NK-92 (cell line): ENCODE results near the gene MYH9.
A peak's percentile ranks its signal among the peaks of the same experiment; 100 is the strongest.
"Not testable (repeated sequence)": the region's sequence is repeated elsewhere in the genome, so short reads cannot be mapped to it uniquely, and the experiment has no call there.

Experiments
- DNase-seq: peaks from one replicate; lab custom pipeline; 2025; ENCODE audit not compliant: unreplicated experiment; lab: John Stamatoyannopoulos, UW

Gene MYH9

DNA sequence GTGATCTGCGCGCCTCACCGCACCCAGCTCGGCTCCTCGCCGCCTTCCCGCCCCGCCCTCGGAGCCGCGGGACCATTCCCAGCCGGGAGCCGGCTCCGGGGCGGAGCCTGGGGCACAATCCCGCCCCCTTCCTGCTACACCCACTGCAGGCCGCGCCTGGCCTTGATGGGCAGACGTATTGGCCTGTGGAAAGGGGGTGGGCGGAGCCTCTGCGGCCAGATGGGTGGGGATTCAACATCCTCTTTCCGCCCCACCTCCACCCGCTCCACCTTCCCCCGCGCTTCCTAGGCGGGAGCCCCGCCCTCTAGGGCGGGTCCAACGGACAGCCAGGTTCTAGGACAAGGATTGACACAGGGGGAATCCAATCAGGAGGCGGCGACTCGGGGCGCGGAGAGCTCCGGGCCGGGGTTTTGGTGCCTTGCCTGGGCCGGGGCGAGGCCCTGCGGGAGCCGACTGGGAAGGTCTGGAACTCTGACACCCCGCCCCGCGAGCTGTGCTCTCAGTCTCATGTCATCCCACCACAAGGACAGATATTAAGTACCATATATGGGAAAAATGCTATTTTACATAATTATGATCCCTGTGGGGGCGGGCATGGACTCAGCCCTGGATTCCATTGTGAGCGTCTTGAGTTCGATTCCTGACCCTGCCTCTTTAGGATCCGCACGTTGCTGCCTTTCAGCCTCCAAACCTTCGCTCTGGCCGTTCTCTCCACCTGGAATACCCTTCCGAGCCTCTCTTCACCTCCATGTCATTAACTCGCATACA, at the start of gene MYH9:
TSS of gene MYH9 (minus strand) at position 9 of the 768 bp plus-strand sequence. CDS start 38,731 bp downstream, outside the sequence.
- peak; percentile 92 for DNase-seq

DNA sequence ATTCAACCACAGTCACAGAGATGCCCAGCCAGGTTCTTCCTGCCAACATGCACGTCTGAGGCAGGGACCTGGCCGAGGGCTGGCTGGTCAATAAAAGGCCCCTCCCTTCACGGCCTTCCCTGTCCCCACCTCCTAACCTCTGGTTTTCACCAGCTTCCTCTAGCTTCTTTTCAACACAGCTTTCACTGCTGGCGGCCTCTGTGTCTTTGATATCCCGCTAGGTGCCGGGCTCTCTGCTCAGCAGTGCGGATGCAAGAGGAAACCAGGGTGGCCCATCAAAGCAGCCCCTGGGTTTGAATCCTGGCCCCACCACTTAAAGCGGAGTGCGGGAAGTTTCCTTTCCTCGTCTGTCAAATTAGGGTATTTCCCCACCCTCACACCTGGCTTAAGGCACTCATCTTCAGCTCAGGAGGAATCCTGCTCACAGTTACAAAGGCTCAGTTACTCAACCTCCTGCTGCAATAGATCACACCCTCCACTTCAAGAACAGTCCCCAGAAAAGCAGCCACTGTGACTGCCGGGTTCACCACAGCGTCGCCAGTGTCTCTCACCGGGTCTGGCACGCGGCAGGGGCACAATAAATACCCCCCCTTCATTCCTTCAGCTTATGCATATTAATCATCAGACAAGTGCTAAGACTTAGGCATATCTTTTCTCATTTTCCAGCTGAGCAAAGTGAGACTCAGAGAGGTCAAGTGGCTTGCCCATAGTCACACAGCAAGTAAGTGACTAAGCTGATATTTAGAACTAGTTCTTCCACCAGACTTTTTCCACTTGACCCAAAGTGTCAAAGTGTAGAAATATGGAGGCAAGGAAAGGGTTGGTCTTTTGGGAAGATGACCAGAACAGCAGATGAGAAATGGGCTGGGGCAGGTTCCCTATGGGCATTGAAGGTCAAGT, 48.0 kb upstream of the MYH9 start:
- no peak for DNase-seq

DNA sequence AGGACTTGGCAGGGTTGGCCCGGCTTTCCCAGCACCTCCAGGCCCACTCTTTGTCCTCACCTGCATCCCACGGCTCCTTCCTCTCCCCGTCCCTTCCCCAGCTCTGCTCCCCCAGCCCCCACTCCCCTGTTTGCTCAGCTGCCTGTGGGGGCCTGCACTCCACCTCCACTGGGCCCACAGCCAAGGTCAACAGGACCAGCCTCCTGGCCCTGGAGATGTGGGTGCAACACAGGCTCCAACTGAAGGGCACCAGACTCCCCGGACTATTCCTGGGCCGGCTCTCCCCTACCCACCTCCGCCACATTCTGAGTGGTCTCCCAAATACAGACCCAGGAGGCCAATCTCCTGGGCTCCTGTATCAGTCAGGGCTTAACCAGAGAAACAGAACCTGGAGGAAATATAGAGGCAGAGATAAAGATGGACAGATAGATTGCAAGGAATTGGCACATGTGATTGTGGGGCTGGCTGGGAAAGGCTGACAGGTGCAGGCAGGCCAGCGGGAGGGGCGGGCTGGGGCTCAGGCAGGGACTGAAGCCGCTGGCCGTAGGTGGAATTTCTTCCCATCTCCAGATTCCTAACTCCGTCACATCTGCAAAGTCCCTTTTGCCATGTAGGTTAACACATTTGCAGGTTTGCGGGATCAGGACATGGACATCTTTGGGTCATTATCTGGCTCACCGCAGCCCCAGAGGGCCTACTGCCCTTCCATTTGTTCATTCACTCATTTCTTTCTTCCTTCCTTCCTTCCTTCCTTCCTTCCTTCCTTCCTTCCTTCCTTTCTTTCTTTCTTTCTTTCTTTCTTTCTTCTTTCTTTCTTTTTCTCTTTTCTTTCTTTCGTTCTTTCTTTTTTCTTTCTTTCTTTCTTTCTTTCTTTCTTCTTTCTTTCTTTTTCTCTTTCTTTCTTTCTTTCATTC, 45.8 kb upstream of the MYH9 start:
- no peak for DNase-seq

DNA sequence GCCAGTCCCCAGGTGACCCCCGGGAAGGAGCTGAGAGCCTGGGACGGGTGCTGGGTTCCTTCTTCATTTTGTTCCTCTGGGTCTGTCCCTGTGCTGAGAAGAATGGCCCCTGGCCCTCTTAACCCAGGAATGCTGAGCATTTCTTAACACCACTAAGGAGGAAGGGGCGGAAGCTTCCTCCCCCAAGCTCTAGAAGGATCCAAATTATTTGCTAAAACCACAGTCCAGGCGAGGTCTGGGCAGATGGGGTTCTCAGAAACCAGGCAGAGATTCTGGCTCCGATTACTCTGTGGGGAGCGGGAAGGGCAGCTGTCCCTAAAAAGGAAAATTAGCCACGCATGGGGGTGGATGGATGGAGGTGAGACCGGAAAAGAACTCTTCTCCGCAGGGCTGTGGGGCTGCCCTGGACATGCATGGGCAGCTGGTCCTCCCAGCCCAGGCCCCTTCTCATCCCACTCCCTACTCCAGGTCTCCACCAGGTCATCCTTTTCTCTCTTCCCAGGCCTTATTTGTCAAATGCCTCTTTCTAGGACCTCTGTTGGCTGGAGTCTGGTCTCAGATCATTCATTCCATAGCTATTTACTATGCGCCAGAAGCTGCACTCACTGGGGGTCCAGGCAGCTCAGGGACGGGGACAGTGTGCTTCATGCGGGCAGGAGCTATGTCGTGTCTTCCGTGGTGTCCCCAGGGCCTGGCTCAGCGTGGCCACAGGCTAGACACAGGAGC, 45.0 kb upstream of the MYH9 start:
- DNase-seq = no peak

DNA sequence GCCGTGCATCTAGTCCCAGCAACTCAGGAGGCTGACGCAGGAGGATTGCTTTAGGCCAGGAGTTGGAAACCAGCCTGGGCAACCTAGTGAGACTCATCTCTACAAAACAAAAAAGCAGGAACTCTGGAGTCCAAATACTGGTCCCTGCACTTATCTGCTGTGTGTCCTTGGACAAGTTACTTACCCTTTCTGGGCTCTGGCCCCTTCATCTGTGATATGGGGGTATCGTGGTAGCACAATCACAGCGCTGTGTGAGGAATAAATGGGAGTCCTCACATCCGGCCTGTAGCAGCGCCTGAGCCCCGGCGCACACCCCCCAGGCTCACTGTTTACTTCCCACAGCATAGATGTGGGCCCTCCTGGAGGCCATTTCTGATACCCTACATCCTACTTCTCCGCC, 44.2 kb upstream of the MYH9 start:
- no peak for DNase-seq

DNA sequence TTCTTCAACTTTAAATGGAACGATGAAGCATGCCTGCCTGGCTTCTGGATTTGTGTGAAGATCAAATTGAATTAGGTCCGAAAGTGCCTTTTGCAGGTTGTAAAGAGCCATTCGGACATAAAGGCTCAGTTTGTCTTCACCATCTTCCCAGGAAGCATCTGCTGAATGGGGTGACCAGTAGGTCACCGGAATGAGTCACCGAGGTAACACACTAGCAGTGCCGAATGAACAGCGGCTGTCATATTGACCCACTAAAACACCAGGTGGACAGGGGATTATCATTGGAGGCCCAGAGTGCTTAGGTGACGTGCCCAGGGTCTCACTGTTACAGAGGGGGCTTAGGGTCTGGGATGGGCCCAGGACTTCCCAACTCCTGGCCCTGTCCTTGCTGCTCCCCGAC, 43.1 kb upstream of the MYH9 start:
- no peak for DNase-seq

DNA sequence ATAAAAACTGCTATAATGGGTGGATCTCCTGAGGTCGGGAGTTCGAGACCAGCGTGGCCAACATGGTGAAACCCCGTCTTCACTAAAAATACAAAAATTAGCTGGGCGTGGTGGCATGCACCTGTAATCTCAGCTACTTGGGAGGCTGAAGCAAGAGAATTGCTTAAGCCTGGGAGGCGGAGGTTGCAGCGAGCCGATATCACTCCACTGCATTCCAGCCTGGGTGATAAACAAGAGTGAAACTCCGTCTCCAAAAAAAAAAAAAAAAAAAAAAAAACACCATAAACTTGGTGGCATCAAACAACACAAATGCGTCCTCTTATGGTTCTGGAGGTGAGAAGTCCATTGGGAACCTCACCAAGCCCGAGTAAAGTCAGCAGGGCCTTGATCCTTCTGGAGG, 40.2 kb upstream of the MYH9 start:
- DNase-seq = not testable (repeated sequence)

DNA sequence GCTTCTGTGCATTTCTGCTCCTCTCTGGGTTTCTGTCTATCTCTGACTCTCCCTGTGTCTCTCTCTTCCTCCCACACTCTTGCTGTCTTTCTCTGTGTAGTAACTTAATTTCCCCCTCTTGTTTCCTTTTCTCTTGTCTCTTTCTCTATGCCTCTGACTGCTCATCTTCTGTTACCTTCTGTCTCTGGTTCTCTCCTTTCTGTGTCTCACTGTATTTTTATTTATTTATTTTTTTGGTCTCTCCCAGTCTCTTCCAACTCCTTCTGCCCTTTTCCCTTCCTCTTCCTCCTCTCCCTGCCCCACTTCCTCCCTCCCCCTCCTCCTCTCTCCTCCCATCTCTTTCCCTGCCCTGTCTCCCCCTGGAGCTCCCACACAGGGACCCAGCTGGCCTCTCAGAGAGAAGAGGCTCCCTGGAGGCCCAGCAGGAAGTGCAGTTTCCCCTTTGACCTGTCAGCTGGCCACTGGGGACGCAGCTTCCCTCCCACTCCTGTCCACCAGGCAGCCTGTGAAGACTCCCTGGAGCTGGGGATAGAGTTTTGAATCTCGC, 38.3 kb upstream of the MYH9 start:
- DNase-seq = no peak

DNA sequence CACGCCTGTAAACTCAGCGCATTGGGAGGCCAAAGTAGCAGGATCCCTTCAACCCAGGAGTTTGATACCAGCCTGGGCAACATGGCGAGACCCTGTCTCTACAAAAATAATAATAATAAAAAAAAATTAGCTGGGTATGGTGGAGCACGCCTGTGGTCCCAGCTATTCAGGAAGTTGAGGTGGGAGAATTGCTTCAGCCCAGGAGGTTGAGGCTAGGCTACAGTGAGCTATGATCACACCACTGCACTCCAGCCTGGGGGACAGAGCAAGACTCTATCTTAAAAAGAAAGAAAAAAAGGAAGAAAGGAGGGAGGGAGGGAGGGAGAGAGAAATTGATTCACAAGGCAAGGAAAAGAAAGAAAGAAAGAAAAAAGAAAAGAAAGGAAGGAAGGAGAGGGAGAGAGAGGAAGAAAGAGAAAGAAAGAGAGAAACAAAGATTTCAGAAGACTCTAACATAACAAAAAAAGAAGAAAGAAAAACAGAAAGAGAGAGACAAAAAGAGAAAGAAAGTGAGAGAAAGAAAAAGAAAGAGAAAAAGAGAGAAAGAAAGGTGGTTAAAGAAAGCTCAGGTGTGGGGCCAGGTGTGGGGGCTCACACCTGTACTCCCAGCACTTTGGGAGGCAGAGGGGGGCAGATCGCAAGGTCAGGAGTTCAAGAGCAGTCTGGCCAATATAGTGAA, 37.3 kb upstream of the MYH9 start:
- no peak for DNase-seq

DNA sequence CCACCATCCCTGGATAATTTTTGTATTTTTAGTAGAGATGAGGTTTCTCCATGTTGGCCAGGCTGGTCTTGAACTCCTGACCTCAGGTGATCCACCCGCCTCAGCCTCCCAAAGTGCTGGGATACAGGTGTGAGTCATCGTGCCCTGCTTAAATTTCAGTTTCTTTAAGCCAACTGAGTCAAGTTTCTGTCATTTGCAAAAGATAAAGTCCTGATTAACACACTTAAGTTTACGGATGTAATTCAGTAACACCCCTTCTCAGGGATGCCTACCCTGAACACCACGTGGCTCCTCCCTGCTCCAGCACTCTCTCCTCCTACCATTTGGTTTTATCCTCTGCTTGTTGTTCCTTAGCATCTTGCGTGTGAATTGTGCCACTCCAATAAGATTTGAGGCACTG, 36.7 kb upstream of the MYH9 start:
- DNase-seq = not testable (repeated sequence)

DNA sequence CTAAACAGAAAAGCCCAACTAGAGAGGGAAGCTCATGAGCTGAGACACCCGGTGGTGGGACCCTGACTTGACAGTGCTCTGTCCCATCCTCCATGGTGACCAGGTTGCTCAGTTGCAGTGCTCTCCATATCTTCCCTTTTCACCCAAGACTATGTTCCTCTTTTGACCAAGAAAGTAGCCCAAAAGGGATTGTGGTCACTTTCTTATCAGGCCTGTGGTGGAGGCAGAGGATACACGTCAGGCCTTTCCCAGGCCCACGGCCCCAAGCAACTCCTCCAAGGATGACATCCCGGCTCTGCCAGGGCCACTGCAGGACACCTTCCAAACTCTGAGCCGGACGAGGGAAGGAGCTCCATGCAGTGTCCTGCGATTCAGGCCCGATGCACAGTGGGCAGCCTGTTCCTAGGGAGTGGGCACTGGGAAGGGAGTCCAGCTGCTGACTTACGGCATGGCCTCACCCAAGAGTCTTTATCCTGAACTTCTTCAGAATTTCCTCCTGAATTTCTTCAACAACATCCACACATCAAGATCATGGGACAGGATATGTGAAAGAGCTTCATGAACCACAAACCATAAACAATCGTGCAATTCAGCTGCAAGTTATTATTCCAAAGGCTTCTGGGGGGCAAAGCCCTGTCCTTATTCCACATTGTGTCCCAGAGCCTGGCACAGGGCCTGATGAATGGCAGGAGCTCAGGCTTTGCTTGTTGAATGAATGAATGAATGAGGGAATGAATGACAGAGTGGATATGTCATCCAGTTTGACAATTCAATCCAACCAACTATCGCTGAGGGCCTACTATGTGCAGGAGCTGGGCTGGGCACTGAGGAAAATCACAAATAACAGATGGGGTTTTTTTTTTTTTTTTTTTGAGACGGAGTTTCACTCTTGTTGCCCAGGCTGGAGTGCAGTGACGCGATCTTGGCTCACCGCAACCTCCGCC, 36.0 kb upstream of the MYH9 start:
- no peak for DNase-seq

DNA sequence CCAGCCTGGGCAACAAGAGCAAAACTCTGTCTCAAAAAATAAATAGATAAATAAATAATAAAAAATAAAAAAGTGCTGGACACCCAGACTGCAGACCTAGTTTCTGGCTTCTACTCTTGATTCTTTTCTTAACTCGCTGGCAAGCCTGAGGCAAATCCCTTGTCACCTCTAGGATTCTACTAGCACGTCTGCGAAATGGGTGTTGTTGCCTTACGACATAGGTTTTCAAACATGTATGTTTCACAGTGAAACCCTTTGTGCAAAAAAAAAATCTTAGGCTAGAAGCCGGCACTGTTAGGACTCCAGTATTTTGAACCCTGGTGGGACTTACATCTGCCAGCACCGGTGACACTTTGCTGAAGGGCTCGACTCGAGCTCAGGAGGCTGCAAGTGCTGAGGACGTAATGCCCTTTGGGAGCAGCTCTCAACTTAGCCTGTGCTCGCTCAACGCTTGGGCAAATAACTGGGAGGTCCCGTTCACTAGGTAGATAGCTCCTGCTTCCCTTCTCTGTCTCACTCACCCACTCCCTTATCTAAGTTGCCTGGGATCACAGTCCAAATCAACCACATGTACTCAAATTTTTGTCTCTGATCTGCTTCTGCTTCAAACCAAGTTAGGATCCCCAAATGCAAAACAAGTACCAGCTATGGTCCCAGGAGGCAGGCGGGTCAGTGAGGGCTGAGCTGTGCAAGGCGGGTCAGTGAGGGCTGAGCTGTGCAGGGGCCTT, 34.7 kb upstream of the MYH9 start:
- DNase-seq = no peak

DNA sequence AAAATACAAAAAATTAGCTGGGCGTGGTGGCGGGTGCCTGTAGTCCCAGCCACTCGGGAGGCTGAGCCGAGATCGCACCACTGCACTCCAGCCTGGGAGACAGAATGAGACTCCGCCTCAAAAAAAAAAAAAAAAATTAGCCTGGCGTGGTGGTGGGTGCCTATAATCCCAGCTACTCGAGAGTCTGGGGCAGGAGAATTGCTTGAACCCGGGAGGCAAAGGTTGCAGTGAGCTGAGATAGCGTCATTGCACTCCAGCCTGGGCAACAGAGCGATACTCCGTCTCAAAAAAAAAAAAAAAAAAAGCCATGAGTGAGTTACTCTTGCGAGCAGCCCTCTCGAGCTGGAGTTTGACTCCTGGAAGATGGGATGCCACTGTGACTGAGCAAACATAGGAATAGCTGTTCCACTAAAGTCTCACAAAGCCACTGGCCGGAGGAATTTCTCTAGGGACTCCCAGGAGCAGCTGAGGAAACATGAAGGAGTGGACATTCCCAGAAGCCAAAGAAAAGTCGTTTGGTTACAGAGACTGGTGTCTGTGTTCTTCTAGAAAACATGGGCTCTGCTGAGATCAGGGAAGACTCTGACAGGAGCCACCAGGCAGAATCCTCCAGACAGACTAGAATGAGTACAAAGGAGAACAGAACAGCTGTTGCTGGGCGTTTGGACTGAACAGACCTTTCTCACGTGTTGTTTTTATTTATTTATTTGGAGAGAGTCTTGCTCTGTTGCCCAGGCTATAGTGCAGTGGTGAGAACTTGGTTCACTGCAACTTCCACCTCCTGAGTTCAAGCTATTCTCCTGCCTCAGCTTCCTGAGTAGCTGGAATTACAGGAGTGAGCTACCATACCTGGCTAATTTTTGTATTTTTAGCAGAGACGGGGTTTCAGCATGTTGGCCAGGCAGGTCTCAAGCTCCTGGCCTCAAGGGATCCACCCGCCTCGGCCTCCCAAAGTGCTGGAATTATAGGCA, 32.4 kb upstream of the MYH9 start:
- no peak for DNase-seq

DNA sequence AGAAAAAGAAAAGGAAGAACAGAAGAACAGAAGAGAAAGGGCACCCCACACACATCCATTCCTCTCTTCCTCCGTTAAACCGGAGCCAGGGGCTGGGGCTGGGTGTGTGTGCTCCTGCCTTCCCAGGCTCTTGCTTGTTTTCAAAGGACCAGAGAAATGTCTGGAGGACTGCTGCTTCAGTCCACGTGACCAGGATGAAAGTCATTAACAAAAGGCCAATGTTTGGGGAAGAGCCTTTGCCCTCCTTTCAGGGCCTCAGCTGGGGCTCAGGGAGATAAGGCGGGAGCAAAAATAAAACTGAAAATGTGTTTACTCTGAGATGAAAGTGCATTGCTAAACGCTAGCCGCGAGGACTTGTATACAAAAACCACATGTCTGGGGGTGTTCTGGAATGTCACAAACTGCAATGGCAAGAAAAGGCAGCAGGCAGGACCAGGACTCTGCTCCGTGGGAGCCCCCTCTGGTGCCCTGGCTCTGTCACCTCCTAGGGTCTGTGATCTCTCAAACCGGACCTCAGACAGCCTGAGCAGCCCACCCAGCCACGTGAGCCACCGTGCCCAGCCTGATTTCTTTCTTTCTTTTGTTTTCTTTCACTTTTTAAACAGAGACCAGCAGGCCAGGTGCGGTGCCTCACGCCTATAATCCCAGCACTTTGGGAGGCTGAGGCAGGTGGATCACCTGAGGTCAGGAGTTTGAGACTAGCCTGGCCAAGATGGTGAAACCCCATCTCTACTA, 31.6 kb upstream of the MYH9 start:
- DNase-seq = no peak

DNA sequence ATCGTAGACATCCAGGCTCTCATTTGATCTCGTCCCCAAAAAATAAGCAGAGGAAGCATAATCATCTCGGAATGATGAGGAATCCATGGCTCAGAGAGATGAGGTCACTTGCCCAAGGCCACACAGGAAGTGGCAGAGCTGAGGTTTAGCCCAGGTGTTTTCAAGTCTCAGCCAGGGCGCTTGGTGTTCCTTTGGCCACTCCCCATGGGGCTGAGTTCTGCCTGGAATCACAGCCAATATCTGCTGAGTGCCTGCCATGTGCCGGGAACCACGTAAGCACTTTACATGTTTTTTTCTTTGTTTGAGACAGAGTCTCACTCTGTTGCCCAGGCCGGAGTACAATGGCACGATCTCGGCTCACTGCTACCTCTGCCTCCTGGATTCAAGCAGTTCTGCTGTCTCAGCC, 29.5 kb upstream of the MYH9 start:
- no peak for DNase-seq
